ENCODE results near the gene EIF4EBP3. TPM values are rescaled to one million over a fixed set of nuclear protein-coding genes. Genes with fewer than 3 reads are reported as not detected.

Gene EIF4EBP3
- total and polyA plus RNA-seq, 4 donors, result 1.4 to 55.8 (median 8.0) TPM

DNA sequence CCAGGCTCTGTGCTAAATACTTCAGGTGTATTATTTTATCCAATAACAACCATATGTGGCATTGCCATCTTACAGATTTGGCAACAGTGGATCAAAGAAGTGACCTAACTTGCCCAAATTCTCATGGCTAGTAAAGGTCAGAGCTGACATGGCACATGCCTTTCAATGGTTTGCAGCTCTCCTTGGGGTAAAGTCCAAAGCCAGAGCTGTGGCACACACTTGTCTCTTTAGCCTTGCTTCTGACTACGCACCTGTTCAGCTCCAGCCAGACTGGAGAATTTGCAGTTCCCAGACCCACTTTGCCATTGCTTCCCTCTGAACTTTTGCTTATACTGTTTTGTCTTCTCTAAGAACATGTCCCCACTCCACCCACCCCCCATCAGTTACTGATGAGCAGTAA is 23.0 kb downstream of the EIF4EBP3 start:
- TF ChIP-seq NR2F2 (IDR thresholded peaks at IDR 0.05) (no peak), HNF4A (conservative IDR thresholded peaks at IDR 0.05) (peak; percentile 38 to 59)
- Histone ChIP-seq H3K36me3 (ENCODE audit: control insufficient read depth in 4 of 4, insufficient read depth in 3 of 4, low read depth in 1 of 4, low read length in 3 of 4) (peaks cover 6 to 20% (median 15%) of the 10 kb centered on the region in 4 donors), H3K9ac (ENCODE audit: low read depth in 1 of 2, low read length in 2 of 2) (no peak overlapping the region), H3K27me3 (ENCODE audit: control insufficient read depth in 4 of 4, insufficient read depth in 4 of 4, low read length in 3 of 4) (no peaks in the 10 kb centered on the region), H3K4me3 (ENCODE audit: low read depth in 1 of 3, low read length in 3 of 3) (no peak overlapping the region), H3K9me3 (ENCODE audit: control insufficient read depth in 4 of 4, low read length in 3 of 4) (no peaks in the 10 kb centered on the region), H3K27ac (ENCODE audit: low read depth in 1 of 2, low read length in 2 of 2) (peak overlapping the region in 1 of 2 donors; percentile 51), H3K4me1 (ENCODE audit: control insufficient read depth in 4 of 4, insufficient read depth in 4 of 4, low read length in 3 of 4) (peaks cover 19 to 74% (median 62%) of the 10 kb centered on the region in 4 donors)
- WGBS, result 95% methylated on average over 1 of the region's 1 CpG
- no peak for DNase-seq (ENCODE audit: low spot score)

DNA sequence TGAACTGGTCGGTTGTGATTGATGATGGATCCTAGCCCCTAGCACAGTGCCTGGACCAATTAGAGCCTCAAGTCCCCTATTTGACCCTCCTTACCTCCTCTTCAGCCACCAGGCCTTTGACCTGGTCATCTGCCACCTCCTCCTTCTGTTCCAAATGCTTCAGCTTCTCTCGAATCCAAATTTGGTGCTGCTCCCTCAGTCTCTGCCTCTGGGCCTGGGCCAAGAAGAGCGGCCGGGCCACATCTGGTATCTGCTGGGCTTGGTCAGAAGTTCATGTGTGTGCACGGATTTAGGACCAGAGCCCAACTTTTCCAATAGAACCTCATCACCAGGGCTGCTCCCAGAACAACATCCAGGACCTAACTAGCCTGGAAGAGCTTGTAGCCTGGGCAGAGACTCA is 23.6 kb downstream of the EIF4EBP3 start:
- DNase-seq (ENCODE audit: low spot score), result no peak
- TF ChIP-seq, protein P1, sequence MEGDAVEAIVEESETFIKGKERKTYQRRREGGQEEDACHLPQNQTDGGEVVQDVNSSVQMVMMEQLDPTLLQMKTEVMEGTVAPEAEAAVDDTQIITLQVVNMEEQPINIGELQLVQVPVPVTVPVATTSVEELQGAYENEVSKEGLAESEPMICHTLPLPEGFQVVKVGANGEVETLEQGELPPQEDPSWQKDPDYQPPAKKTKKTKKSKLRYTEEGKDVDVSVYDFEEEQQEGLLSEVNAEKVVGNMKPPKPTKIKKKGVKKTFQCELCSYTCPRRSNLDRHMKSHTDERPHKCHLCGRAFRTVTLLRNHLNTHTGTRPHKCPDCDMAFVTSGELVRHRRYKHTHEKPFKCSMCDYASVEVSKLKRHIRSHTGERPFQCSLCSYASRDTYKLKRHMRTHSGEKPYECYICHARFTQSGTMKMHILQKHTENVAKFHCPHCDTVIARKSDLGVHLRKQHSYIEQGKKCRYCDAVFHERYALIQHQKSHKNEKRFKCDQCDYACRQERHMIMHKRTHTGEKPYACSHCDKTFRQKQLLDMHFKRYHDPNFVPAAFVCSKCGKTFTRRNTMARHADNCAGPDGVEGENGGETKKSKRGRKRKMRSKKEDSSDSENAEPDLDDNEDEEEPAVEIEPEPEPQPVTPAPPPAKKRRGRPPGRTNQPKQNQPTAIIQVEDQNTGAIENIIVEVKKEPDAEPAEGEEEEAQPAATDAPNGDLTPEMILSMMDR (IDR thresholded peaks at IDR 0.05; ENCODE audit: low read depth, low read length, missing input control), result no peak
- TF ChIP-seq, protein P2, sequence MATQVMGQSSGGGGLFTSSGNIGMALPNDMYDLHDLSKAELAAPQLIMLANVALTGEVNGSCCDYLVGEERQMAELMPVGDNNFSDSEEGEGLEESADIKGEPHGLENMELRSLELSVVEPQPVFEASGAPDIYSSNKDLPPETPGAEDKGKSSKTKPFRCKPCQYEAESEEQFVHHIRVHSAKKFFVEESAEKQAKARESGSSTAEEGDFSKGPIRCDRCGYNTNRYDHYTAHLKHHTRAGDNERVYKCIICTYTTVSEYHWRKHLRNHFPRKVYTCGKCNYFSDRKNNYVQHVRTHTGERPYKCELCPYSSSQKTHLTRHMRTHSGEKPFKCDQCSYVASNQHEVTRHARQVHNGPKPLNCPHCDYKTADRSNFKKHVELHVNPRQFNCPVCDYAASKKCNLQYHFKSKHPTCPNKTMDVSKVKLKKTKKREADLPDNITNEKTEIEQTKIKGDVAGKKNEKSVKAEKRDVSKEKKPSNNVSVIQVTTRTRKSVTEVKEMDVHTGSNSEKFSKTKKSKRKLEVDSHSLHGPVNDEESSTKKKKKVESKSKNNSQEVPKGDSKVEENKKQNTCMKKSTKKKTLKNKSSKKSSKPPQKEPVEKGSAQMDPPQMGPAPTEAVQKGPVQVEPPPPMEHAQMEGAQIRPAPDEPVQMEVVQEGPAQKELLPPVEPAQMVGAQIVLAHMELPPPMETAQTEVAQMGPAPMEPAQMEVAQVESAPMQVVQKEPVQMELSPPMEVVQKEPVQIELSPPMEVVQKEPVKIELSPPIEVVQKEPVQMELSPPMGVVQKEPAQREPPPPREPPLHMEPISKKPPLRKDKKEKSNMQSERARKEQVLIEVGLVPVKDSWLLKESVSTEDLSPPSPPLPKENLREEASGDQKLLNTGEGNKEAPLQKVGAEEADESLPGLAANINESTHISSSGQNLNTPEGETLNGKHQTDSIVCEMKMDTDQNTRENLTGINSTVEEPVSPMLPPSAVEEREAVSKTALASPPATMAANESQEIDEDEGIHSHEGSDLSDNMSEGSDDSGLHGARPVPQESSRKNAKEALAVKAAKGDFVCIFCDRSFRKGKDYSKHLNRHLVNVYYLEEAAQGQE (IDR thresholded peaks at IDR 0.05), result no peak
- TF ChIP-seq, protein P3, sequence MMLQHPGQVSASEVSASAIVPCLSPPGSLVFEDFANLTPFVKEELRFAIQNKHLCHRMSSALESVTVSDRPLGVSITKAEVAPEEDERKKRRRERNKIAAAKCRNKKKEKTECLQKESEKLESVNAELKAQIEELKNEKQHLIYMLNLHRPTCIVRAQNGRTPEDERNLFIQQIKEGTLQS (IDR thresholded peaks at IDR 0.05), result no peak
- TF ChIP-seq YY1 (IDR thresholded peaks at IDR 0.05) (no peak), HNF4A (conservative IDR thresholded peaks at IDR 0.05) (no peak), SP1 (IDR thresholded peaks at IDR 0.05) (peak; percentile 65), GABPA (IDR thresholded peaks at IDR 0.05 in 1 of 2, conservative IDR thresholded peaks at IDR 0.05 in 1 of 2) (no peak), EGR1 (IDR thresholded peaks at IDR 0.05; ENCODE audit: low read depth in 2 of 2) (no peak), TAF1 (conservative IDR thresholded peaks at IDR 0.05) (no peak), JUND (IDR thresholded peaks at IDR 0.05) (no peak), NR2F2 (IDR thresholded peaks at IDR 0.05) (peak; percentile 88), RXRA (IDR thresholded peaks at IDR 0.05) (peak; percentile 78 to 90), RAD21 (IDR thresholded peaks at IDR 0.05) (peak in 1 of 2 donors; percentile 39), HNF4G (IDR thresholded peaks at IDR 0.05) (no peak)
- 44% methylated on average over 5 of the region's 5 CpGs for WGBS
- Histone ChIP-seq H3K9me3 (ENCODE audit: control insufficient read depth in 4 of 4, low read length in 3 of 4) (no peaks in the 10 kb centered on the region), H3K9ac (ENCODE audit: low read depth in 1 of 2, low read length in 2 of 2) (no peak overlapping the region), H3K4me1 (ENCODE audit: control insufficient read depth in 4 of 4, insufficient read depth in 4 of 4, low read length in 3 of 4) (peaks cover 16 to 70% (median 56%) of the 10 kb centered on the region in 4 donors), H3K27ac (ENCODE audit: low read depth in 1 of 2, low read length in 2 of 2) (peak overlapping the region; percentile 2 to 51), H3K27me3 (ENCODE audit: control insufficient read depth in 4 of 4, insufficient read depth in 4 of 4, low read length in 3 of 4) (no peaks in the 10 kb centered on the region), H3K4me3 (ENCODE audit: low read depth in 1 of 3, low read length in 3 of 3) (no peak overlapping the region), H3K36me3 (ENCODE audit: control insufficient read depth in 4 of 4, insufficient read depth in 3 of 4, low read depth in 1 of 4, low read length in 3 of 4) (peaks cover 6 to 19% (median 15%) of the 10 kb centered on the region in 4 donors)
